NOMO-1 (cell line): ENCODE measurements around the gene GBP2.

Experiments
- DNase-seq, 2 experiments: peaks; one replicate each; lab custom pipeline; 2025; ENCODE audit not compliant: unreplicated experiment in 2 of 2; lab: John Stamatoyannopoulos, UW

GBP2 gene

DNA sequence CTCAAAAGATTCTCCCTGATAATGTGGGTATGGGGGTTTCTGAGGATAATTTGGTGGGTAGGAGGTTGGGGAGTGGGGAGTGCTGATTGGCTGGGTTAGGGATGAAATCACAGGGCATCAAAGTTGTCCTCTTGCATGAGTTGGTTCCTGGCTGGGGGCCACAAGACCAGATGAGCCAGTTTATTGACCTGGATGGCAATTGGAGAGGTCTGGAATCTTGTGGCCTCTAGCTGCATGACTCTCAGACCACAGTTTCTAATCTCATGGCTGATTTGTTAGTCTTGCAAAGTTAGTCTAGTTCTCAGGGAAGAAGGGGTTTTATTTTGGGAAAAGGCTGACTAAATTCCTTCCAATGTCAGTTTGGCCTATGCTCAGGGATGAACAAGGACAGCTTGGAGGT lies 57.6 kb downstream of the GBP2 start:
- no peak for DNase-seq

DNA sequence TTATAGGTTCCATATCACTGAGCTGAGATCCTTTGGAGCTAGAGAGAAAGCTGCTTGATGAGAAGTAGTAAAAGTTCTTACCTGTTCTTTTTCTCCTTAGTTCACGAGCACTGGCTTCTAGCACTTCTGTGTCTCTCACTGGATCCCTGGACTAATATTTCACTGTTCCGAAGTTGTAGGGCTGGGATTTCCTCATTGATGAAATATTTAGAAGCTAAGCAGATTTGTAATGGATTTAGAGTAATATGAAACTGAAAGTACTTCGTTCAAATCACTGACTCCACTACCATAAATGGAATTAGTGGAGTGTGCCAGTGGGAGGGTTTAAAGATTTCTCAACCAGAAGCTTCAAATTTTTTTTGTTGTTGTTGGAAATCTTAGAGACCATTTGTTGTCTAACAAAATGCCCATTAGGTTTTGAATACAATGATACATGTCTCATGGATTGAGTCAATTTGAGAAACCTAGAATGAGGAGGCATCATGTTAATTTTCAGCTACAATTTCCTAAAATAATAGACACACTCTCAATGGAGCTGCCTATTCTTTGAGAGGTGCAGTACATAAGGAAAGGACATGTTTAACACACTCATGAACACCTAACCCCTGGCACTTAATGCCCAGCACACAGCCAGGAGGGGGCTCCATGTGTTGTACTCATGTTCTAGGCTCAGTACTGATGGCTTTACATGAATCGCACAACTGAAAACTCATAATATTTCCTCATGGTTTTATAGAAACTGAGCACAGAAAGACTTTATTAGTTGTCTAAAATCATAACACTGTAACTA lies 60.6 kb downstream of the GBP2 start, which contains the start of gene GBP1:
GBP1 (minus strand) TSS at position 130 of the 790 bp plus-strand sequence. CDS start 1,974 bp downstream, outside the sequence.
- peak in 1 of 2 experiments; percentile 56 for DNase-seq

DNA sequence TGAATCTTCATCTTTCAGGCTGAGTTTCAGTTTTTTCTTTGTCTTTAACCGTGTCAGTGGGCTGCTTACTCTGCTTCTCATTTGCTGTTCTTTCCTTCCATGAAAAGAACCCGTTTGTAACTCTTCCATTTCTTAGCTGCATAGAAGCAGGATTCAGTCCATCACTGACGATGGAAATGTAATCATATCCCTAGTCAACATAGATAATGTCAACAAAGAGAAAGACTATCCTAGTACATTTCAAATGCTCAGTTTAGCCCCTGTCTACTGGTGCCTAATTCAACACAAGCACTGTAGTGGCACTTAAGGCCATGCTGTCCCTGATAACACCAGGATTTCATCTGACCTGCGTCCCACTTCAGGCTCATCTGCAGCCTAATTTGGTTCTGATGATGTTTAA lies 61.3 kb downstream of the GBP2 start:
- no peak for DNase-seq

DNA sequence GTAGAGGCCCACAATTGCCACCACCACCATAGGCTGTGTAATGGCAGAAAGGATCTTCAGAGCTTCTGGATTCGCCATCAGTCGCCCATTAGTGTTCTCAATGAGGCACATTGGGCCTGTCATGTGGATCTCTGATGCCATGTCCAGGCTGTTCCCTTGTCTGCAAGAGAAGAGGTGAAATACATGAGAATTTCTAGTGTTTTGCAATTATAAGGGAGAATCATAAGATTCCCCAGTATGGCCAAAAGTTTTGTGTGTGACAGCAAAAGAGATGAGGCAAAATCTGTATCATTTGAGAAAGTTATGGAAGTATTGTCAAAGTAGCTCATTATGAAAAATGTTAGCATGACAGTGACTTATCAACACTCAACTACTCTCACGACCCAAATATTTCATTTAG lies 62.8 kb downstream of the GBP2 start:
- DNase-seq, result no peak

DNA sequence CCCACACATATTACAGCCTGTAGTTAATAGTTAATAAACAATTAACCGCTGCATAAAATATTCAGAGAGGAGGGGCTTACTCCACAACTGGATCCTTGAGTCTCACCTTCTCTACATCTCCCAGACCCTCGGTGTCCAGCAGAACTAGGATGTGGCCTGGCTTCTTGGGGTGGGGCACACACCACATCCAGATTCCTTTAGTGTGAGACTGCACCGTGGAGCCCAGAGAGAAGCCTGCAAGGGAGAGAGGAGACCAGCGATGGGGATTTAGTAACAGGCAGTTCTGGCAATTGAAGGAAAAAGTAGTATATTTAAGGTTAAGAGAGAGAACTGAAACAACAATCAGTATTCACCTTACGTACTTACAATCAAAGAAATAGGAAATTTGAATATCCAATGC lies 65.8 kb downstream of the GBP2 start:
- no peak for DNase-seq
